Breast epithelium (tissue), 3 donors: ENCODE measurements around the gene HBEGF.

Source experiments
- POLR2AphosphoS5 ChIP-seq, 3 donors: sonication (generic); formaldehyde crosslinking; IDR thresholded peaks; one replicate each; pipeline ENCODE4 v1.6.1; 2017; ENCODE audit warnings: antibody characterized with exemption in 3 of 3
- TF ChIP-seq, protein P1 (sequence below), 3 donors: fragments of 450-650 bp; IDR thresholded peaks; one replicate each; pipeline ENCODE4 v1.5.1; 2016 to 2017; ENCODE audit warnings: antibody characterized with exemption in 3 of 3, mild to moderate bottlenecking in 3 of 3, moderate library complexity in 3 of 3

- TF ChIP-seq, protein P1, sequence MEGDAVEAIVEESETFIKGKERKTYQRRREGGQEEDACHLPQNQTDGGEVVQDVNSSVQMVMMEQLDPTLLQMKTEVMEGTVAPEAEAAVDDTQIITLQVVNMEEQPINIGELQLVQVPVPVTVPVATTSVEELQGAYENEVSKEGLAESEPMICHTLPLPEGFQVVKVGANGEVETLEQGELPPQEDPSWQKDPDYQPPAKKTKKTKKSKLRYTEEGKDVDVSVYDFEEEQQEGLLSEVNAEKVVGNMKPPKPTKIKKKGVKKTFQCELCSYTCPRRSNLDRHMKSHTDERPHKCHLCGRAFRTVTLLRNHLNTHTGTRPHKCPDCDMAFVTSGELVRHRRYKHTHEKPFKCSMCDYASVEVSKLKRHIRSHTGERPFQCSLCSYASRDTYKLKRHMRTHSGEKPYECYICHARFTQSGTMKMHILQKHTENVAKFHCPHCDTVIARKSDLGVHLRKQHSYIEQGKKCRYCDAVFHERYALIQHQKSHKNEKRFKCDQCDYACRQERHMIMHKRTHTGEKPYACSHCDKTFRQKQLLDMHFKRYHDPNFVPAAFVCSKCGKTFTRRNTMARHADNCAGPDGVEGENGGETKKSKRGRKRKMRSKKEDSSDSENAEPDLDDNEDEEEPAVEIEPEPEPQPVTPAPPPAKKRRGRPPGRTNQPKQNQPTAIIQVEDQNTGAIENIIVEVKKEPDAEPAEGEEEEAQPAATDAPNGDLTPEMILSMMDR (IDR thresholded peaks at IDR 0.05), result no peak
- TF ChIP-seq POLR2AphosphoS5 (IDR thresholded peaks at IDR 0.05), result peak in 2 of 3 donors; percentile 23 to 61
Observed at GRCh38 chr5:140342287-140342686, 4.1 kb downstream of the HBEGF start.
